ENCODE results near the gene SYT14.
"Not testable (repeated sequence)": the region's sequence is repeated elsewhere in the genome, so short reads cannot be mapped to it uniquely, and the experiment has no call there.

Gene SYT14

DNA sequence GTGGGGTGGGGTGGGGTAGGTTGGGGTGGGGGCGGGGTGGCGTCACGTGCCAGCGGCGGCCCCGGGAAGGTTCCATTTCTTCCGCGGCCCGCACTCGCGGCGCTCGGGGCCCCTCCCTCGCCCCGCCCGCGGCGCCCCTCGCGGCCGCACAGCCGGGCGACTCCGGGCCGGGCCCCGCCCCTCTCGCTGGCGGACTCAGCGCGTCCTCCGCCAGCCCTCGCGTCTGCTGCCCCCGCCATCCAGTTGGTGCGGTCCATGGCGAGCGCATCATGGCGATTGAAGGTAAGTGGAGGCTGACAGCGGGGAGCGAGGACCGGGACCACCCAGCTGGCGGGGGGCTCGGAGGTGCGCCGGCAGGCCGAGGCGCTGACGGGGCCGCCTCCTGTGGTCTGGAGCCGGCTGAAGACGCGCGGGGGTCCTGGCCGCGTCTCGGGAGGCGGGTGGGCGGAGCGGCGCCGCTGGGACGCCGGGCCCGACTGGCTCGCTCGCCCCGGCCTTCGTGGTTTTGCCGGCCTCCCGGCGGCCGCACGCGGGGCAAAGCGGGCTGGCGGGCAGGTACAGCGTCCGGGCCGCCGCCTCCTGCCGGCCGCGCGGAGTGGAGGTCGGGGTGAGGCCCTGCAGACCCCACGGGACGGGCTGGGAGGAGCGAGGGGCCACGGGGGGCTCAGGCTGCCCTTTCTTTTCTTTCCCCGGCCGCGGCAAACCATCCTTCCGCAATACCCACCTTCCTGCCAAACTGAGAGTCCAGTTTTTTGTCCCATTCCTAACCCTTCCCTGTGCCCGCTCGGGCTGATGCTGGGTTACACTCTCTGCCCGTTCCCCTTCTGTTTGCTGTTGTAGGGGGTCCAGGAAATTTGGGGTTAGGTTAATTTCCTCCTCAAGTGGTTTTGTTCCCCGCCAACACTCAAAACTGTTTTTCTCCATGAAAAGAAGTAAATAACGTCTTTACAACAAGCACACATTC lies at the start of gene SYT14:
SYT14 (plus strand) TSS at position 222 of the 964 bp plus-strand sequence; CDS start at position 270, 48 bp downstream.
- DNase-seq = no peak

- DNase-seq = not testable (repeated sequence)
Measured at GRCh38 chr1:209888291-209889076, 49.5 kb upstream of the SYT14 start.

DNA sequence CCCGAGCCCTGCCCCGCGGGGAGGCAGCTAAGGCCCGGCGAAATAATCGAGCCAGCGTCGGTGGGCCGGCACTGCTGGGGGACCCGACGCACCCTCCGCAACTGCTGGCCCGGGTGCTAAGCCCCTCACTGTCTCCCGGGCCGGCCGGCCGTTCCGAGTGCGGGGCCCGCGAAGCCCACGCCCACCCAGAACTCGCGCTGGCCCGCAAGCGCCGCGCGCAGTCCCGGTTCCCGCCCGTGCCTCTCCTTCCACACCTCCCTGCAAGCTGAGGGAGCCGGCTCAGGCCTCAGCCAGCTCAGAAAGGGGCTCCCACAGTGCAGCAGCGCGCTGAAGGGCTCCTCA lies 49.0 kb upstream of the SYT14 start:
- no peak for DNase-seq

DNA sequence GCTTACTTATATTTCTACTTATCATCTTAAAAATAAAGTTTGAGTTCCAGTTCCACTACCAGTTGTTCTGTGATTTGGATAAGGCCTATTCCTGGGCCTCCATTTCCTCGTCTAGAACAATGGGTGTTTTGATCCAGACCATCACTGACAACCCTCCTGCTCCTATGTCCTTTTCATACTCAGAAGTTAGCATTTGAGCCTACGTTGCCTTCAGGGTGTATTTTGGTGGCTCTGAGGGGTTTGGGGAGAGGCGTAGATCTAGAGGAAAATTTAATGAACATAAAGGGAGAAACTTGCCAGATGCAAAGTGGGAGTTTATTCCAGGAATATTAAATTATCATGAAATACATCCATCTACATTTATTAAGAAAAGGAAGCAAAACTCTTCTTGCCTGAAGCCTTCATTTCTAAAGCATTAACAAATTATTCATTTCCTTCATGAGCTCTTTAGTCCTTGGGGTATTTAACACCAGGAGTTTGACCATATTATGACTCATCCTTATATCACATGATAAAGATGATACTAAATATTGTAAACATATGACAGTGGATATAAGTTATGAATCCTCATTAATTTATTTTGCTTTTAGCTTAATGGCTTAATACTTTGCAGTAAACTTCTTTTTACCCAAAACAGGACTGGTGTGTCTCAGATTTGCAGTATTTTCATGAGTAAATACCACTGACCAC lies 47.2 kb upstream of the SYT14 start:
- no peak for DNase-seq

GRCh38 chr1:209893751-209894150 lies 44.3 kb upstream of the SYT14 start:
- no peak for DNase-seq

GRCh38 chr1:209895709-209896108 lies 42.3 kb upstream of the SYT14 start:
- DNase-seq = no peak

- no peak for DNase-seq
Measured at GRCh38 chr1:209896346-209896745, 41.7 kb upstream of the SYT14 start.

DNA sequence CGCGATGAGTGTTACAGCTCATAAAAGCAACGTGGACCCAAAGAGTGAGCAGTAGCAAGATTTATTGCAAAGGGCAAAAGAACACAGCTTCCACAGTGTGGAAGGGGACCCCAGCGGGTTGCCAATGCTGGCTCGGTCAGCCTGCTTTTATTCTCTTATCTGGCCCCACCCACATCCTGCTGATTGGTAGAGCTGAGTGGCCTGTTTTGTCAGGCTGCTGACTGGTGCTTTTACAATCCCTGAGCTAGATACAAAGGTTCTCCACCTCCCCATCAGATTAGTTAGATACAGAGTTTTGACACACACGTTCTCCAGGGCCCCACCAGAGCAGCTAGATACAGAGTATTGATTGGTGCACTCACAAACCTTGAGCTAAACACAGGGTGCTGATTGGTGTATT lies 39.7 kb upstream of the SYT14 start:
- DNase-seq = not testable (repeated sequence)

DNA sequence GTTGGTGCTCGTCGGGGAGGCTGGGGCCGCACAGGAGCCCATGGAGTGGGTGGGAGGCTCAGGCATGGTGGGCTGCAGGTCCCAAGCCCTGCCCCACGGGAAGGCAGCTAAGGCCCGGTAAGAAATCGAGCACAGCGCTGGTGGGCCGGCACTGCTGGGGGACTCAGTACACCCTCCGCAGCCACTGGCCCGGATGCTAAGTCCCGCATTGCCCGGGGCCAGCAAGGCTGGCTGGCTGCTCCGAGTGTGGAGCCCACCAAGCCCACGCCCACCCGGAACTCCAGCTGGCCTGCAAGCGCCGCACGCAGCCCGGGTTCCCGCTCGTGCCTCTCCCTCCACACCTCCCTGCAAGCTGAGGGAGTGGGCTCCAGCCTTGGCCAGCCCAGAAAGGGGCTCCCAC lies 39.2 kb upstream of the SYT14 start:
- not testable (repeated sequence) for DNase-seq

DNA sequence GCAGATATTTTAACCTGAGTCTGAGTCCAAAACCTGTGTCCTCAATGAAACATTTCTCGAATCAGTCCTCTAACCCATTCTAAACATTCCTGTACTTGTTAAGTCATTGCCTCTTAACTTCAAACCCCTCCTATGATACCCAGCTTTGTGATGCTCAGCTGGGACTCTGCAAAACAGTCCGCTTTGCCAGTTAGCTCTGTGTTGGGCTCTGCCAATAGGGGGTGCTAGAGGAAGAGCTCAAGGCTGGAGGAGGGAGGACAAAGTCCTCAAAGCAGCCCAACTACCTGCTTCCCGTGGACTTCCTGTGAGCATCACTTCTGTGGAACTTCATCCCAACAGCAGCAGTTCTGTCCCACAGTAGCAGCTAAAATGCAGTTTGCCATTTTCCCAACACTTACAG lies 38.1 kb upstream of the SYT14 start:
- DNase-seq = no peak

- DNase-seq = no peak
Measured at GRCh38 chr1:209900734-209901133, 37.3 kb upstream of the SYT14 start.

GRCh38 chr1:209901211-209901610 lies 36.8 kb upstream of the SYT14 start:
- no peak for DNase-seq

- DNase-seq = not testable (repeated sequence)
Measured at GRCh38 chr1:209904774-209905173, 33.2 kb upstream of the SYT14 start.

DNA sequence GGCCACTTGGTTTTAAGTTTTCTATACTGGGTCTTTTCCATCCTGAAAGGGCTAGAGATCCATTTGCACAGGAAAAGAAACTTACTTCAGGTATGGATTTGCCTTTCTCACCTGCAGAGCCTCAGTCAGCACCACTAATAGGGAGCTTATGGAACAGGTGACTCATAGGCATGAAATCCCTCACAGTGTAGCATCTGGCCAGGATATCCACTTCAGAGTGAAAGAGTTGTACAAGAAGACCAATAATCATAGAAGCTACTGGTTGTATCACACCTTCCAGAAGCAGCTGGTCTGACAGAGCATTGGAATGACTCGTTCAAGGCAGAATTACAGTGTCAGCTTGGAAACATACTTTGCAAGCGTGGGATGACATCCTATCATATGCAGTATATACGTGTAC lies 26.3 kb upstream of the SYT14 start:
- no peak for DNase-seq

GRCh38 chr1:209912306-209912705 lies 25.7 kb upstream of the SYT14 start:
- DNase-seq = no peak

DNA sequence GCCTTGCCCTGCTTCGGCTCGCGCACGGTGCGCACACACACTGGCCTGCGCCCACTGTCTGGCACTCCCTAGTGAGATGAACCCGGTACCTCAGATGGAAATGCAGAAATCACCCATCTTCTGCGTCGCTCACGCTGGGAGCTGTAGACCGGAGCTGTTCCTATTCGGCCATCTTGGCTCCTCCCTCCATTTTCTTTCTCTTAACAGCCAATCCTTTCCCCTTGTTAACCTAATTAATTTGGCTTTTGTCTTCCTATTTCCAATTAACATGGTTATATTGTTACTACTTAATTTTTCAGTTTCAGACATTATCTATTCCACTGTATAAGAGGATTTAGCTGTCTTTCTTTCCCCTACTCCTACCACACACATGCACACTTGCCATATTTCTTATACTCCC lies 18.4 kb upstream of the SYT14 start:
- not testable (repeated sequence) for DNase-seq

- DNase-seq = no peak
Measured at GRCh38 chr1:209920844-209921243, 17.2 kb upstream of the SYT14 start.

- no peak for DNase-seq
Measured at GRCh38 chr1:209924390-209924789, 13.6 kb upstream of the SYT14 start.

DNA sequence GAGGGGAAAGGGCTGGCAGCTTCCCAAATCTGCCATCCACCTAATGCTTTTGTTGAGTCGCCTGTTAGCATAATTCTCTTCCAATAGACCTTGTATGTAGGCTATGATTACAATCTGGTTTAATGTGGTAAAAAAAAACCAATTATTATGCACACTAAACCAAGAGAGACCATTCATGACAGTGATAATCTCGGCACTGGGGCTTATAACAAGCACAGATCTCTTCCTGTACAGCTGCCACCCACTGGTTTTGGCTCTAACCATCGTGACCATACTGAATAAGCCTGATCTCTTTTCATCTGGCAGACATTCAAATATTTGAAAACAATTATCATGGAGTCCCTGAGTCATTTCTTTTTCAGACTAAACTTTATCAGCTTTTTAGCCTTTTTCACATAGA lies 12.0 kb upstream of the SYT14 start:
- DNase-seq = no peak

DNA sequence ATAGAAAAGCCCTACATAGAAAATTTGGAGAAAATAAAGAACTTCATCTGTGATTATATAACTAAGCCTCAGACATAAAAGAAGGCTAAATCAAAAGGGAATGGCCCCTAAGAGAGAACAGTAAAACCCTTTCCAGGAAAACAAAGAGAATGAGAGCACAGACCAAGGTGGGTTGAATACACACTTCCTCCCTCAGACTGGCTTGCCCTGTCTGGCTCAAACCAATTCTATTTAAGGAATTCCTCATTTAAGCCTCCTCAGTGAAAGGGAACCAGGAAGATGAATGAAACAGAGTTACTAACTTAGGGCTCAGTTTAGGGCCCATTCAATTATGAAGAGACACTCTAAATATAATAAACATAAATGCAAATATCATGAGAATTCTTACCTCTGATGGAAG lies 10.6 kb upstream of the SYT14 start:
- no peak for DNase-seq

DNA sequence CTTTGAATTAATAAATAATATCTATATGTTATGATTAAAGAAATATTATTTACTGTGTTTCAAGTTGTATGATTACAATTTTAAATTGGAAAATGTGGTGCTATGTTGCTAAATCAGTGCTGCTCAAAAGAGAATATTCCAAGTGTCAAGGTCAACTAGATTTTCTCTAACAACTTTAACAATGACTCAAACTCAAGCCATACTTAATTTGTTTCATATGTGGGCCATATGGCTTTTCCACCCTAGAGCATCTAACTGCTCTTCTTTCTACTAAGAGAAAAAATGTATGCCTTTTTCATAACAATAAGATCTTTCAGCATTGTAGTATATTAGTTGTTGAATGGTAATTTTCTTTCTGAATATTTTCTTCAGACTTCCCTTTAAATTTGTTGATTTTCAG lies 8.3 kb upstream of the SYT14 start:
- DNase-seq = no peak

- DNase-seq = no peak
Measured at GRCh38 chr1:209931141-209931540, 6.9 kb upstream of the SYT14 start.

DNA sequence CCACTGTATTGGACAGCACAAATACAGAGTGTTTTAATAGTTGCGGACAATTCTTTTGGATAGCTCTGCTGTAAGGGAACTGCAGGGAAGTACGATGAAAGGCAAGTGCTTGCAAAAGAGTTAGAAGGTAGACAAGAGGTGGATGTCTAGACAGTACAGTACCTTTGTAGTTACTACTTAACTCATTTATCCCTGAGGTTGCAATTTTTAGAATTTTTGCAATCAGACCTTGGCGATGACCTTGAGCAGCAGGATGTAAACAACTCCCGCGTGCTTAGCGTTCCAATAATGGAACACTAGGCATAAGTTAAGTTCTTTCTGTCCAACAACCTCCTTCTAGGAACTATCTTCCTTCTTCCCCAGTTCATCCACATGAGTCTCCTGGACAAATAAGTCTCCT lies 1.9 kb upstream of the SYT14 start:
- no peak for DNase-seq
